Measurements from ENCODE around the gene NR6A1. TPM values are rescaled to one million over a fixed set of nuclear protein-coding genes. Genes with fewer than 3 reads are reported as not detected.

The NR6A1 gene
- total RNA-seq, 1 donor from 2014 or later = 60.7 TPM

DNA sequence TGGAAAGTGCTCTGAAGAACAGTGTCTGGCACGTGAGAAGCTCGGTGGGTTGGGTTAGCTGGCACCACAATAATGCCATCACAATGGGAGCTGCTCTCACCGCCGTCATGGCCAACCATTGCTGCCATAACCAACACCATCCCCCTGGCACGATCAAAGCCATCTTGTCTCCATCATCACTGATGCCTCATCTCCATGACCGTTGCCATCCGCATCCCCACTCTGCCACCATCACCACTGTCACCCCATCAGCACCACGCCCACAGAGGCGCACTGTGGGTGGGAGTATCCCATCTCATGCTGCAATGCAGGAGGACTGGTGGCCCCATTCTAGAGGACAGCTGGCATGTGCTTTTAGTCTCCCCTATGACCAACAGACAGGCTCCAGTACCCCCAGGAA lies 287.6 kb downstream of the NR6A1 start:
- no peak for DNase-seq (ENCODE audit: low read depth, low spot score)
- Mint-ChIP-seq H3K27me3 (ENCODE audit: low read depth) (peaks cover 20% of the 10 kb centered on the region), H3K9me3 (no peaks in the 10 kb centered on the region), H3K27ac (ENCODE audit: unreplicated experiment) (no peak overlapping the region), H3K36me3 (ENCODE audit: low read depth) (no peaks in the 10 kb centered on the region), H3K4me3 (no peak overlapping the region), H3K4me1 (peaks cover 32% of the 10 kb centered on the region)
- TF ChIP-seq, protein P1, sequence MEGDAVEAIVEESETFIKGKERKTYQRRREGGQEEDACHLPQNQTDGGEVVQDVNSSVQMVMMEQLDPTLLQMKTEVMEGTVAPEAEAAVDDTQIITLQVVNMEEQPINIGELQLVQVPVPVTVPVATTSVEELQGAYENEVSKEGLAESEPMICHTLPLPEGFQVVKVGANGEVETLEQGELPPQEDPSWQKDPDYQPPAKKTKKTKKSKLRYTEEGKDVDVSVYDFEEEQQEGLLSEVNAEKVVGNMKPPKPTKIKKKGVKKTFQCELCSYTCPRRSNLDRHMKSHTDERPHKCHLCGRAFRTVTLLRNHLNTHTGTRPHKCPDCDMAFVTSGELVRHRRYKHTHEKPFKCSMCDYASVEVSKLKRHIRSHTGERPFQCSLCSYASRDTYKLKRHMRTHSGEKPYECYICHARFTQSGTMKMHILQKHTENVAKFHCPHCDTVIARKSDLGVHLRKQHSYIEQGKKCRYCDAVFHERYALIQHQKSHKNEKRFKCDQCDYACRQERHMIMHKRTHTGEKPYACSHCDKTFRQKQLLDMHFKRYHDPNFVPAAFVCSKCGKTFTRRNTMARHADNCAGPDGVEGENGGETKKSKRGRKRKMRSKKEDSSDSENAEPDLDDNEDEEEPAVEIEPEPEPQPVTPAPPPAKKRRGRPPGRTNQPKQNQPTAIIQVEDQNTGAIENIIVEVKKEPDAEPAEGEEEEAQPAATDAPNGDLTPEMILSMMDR (conservative IDR thresholded peaks at IDR 0.05) = no peak

GRCh38 chr9:124482431-124483031 lies 288.6 kb downstream of the NR6A1 start:
- no peak for DNase-seq (ENCODE audit: low read depth, low spot score)
- H3K27me3 Mint-ChIP-seq (ENCODE audit: low read depth) = peaks cover 16% of the 10 kb centered on the region
- TF ChIP-seq, protein P1 (conservative IDR thresholded peaks at IDR 0.05) = no peak
- no peak overlapping the region for H3K4me3 Mint-ChIP-seq
- H3K9me3 Mint-ChIP-seq = no peaks in the 10 kb centered on the region
- H3K36me3 Mint-ChIP-seq (ENCODE audit: low read depth) = no peaks in the 10 kb centered on the region
- H3K4me1 Mint-ChIP-seq = peaks cover 32% of the 10 kb centered on the region
- H3K27ac Mint-ChIP-seq (ENCODE audit: unreplicated experiment) = peak overlapping the region; percentile 67

DNA sequence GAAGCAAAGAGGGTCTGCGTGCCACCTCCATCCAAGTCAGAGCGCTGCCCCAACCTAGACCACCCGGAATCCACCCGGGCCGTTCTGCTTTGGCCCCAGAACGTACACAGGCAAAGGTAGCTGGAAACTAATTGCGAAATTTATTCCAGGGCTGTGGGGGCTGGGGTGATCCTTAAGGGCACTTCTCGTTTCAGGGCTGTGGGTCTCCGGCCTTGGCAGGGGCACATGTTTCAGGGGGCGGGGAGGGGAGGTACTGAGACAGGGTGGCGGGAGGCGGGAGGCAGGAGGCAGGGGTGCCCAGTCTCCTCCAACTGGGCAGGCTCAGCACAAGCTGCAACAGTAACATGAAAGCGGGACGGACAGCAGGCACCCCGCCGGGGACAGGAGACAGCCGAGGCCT lies 290.0 kb downstream of the NR6A1 start:
- Mint-ChIP-seq H3K4me3 (no peak overlapping the region), H3K27ac (ENCODE audit: unreplicated experiment) (no peak overlapping the region), H3K4me1 (peaks cover 27% of the 10 kb centered on the region), H3K9me3 (no peaks in the 10 kb centered on the region), H3K27me3 (ENCODE audit: low read depth) (peaks cover 16% of the 10 kb centered on the region), H3K36me3 (ENCODE audit: low read depth) (no peaks in the 10 kb centered on the region)
- TF ChIP-seq, protein P1 (conservative IDR thresholded peaks at IDR 0.05) = no peak
- DNase-seq (ENCODE audit: low read depth, low spot score) = no peak

- Mint-ChIP-seq H3K9me3 (no peaks in the 10 kb centered on the region), H3K4me1 (peaks cover 26% of the 10 kb centered on the region), H3K36me3 (ENCODE audit: low read depth) (no peaks in the 10 kb centered on the region), H3K4me3 (peak overlapping the region; percentile 78), H3K27ac (ENCODE audit: unreplicated experiment) (peak overlapping the region; percentile 19), H3K27me3 (ENCODE audit: low read depth) (peaks cover 16% of the 10 kb centered on the region)
- DNase-seq (ENCODE audit: low read depth, low spot score) = peak; percentile 45
- TF ChIP-seq, protein P1 (conservative IDR thresholded peaks at IDR 0.05) = peak; percentile 52
These were observed 290.5 kb downstream of the NR6A1 start for GRCh38 chr9:124480621-124480981.

- Mint-ChIP-seq H3K36me3 (ENCODE audit: low read depth) (no peaks in the 10 kb centered on the region), H3K27ac (ENCODE audit: unreplicated experiment) (peak overlapping the region; percentile 19), H3K27me3 (ENCODE audit: low read depth) (peaks cover 16% of the 10 kb centered on the region), H3K9me3 (no peaks in the 10 kb centered on the region), H3K4me3 (peak overlapping the region; percentile 78), H3K4me1 (peaks cover 23% of the 10 kb centered on the region)
- DNase-seq (ENCODE audit: low read depth, low spot score) = no peak
- TF ChIP-seq, protein P1 (conservative IDR thresholded peaks at IDR 0.05) = no peak
These were observed 291.0 kb downstream of the NR6A1 start for GRCh38 chr9:124479947-124480620.
